ENCODE measurements around the gene ASXL2.

- TF ChIP-seq, protein P1, sequence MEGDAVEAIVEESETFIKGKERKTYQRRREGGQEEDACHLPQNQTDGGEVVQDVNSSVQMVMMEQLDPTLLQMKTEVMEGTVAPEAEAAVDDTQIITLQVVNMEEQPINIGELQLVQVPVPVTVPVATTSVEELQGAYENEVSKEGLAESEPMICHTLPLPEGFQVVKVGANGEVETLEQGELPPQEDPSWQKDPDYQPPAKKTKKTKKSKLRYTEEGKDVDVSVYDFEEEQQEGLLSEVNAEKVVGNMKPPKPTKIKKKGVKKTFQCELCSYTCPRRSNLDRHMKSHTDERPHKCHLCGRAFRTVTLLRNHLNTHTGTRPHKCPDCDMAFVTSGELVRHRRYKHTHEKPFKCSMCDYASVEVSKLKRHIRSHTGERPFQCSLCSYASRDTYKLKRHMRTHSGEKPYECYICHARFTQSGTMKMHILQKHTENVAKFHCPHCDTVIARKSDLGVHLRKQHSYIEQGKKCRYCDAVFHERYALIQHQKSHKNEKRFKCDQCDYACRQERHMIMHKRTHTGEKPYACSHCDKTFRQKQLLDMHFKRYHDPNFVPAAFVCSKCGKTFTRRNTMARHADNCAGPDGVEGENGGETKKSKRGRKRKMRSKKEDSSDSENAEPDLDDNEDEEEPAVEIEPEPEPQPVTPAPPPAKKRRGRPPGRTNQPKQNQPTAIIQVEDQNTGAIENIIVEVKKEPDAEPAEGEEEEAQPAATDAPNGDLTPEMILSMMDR (IDR thresholded peaks at IDR 0.05; ENCODE audit: low read length), result no peak
- TF ChIP-seq EZH2 (optimal IDR thresholded peaks at IDR 0.05; ENCODE audit: low read depth, low read length), result no peak
- TF ChIP-seq EZH2phosphoT487 (IDR thresholded peaks at IDR 0.05; ENCODE audit: low read length), result no peak
Observed at GRCh38 chr2:25692143-25692542, 186.1 kb downstream of the ASXL2 start.
